Lower lobe of right lung (tissue), 2 donors: ENCODE data around the gene AFAP1. TPM values are rescaled to one million over a fixed set of nuclear protein-coding genes. Genes with fewer than 3 reads are reported as not detected.

Experiments
- ATAC-seq, 2 donors: fragments of 200-7000 bp; cut with Tn5 transposase; one replicate each; pipeline ENCODE4 v1.9.1; 2020 to 2022; ENCODE audit warnings: mild to moderate bottlenecking in 2 of 2, moderate library complexity in 2 of 2
- DNase-seq: peaks from one replicate; pipeline ENCODE4 v3.0.0-alpha.2; 2020
- H3K27ac ChIP-seq: fragments of 200-600 bp; one replicate; pipeline ENCODE4 v1.8.0; 2022
- H3K27me3 ChIP-seq: fragments of 200-600 bp; one replicate; pipeline ENCODE4 v1.8.0; 2022; ENCODE audit warnings: low read depth
- H3K36me3 ChIP-seq: fragments of 200-600 bp; one replicate; pipeline ENCODE4 v1.8.0; 2022; ENCODE audit warnings: mild to moderate bottlenecking
- H3K4me1 ChIP-seq: fragments of 200-600 bp; one replicate; pipeline ENCODE4 v1.8.0; 2022
- H3K4me3 ChIP-seq: fragments of 200-600 bp; one replicate; pipeline ENCODE4 v1.8.0; 2022; ENCODE audit warnings: mild to moderate bottlenecking
- H3K9me3 ChIP-seq: fragments of 200-600 bp; one replicate; pipeline ENCODE4 v1.8.0; 2022
- CTCF ChIP-seq: fragments of 200-600 bp; IDR thresholded peaks from one replicate; pipeline ENCODE4 v1.8.0; 2022; ENCODE audit warnings: antibody characterized with exemption, mild to moderate bottlenecking
- intact Hi-C: fragments of 100-400 bp; cut with DNase I; formaldehyde crosslinking; loops from one replicate; pipeline ENCODE4 v1.11.0; 2022
- total RNA-seq: library from RNA; stranded (reverse); fragmentation: NEBNext Ultra II Directional; extraction: Animal tissue kit (Norgen Biotek cat#: 25700); gene quantifications from one replicate; pipeline ENCODE4 v1.2.1, GENCODE V29; 2021
- donor health status: DM: no; HTN: yes; CAD: no; lungs with severe emphysema.

Gene AFAP1
- total RNA-seq, 1 donor from 2014 or later: 21.0 TPM

- no peak overlapping the region for H3K4me3 ChIP-seq
- no peaks in the 10 kb centered on the region for H3K36me3 ChIP-seq
- no peaks in the 10 kb centered on the region for H3K9me3 ChIP-seq
- no peak for TF ChIP-seq CTCF
- no peaks in the 10 kb centered on the region for H3K4me1 ChIP-seq
- H3K27ac ChIP-seq: no peak overlapping the region
- DNase-seq (no peak), ATAC-seq (no peak)
- intact Hi-C loops: no loop called here
- no peaks in the 10 kb centered on the region for H3K27me3 ChIP-seq
These were observed 227.5 kb downstream of the AFAP1 start for GRCh38 chr4:7712021-7712671.

- H3K9me3 ChIP-seq: no peaks in the 10 kb centered on the region
- intact Hi-C loops: no loop called here
- H3K27me3 ChIP-seq: no peaks in the 10 kb centered on the region
- H3K27ac ChIP-seq: no peak overlapping the region
- H3K4me3 ChIP-seq: no peak overlapping the region
- ATAC-seq: no peak
- no peak for TF ChIP-seq CTCF
- no peaks in the 10 kb centered on the region for H3K36me3 ChIP-seq
- no peaks in the 10 kb centered on the region for H3K4me1 ChIP-seq
- no peak for DNase-seq
These were observed 228.2 kb downstream of the AFAP1 start for GRCh38 chr4:7711307-7711963.

- TF ChIP-seq CTCF: no peak
- Histone ChIP-seq H3K36me3 (no peaks in the 10 kb centered on the region), H3K4me1 (no peaks in the 10 kb centered on the region), H3K9me3 (no peaks in the 10 kb centered on the region), H3K27ac (no peak overlapping the region), H3K4me3 (no peak overlapping the region), H3K27me3 (no peaks in the 10 kb centered on the region)
- DNase-seq (no peak), ATAC-seq (no peak)
- intact Hi-C loops: no loop called here
These were observed 228.9 kb downstream of the AFAP1 start for GRCh38 chr4:7710576-7711306.

GRCh38 chr4:7710126-7710525 lies 229.5 kb downstream of the AFAP1 start:
- no peaks in the 10 kb centered on the region for H3K36me3 ChIP-seq
- intact Hi-C loops: no loop called here
- no peak for ATAC-seq

GRCh38 chr4:7709431-7709830 lies 230.2 kb downstream of the AFAP1 start:
- no peaks in the 10 kb centered on the region for H3K36me3 ChIP-seq
- no peaks in the 10 kb centered on the region for H3K4me1 ChIP-seq
- TF ChIP-seq CTCF: no peak
- ATAC-seq (no peak), DNase-seq (no peak)
- H3K27ac ChIP-seq: no peak overlapping the region
- no peaks in the 10 kb centered on the region for H3K27me3 ChIP-seq
- no peak overlapping the region for H3K4me3 ChIP-seq
- intact Hi-C loops: no loop called here
- no peaks in the 10 kb centered on the region for H3K9me3 ChIP-seq

More at GRCh38 chr4:7710126-7710525, 229.5 kb downstream of the AFAP1 start:
- Histone ChIP-seq H3K4me3 (no peak overlapping the region), H3K4me1 (no peaks in the 10 kb centered on the region), H3K27ac (no peak overlapping the region), H3K27me3 (no peaks in the 10 kb centered on the region), H3K9me3 (no peaks in the 10 kb centered on the region)
- TF ChIP-seq CTCF: no peak
- no peak for DNase-seq
